OCI-LY1 (cell line): ENCODE measurements around the gene PTPRR.

Source experiments
- EZH2 ChIP-seq: fragments of 200-600 bp; sonication (generic), shearing (Covaris generic); IDR thresholded peaks from 2 replicates; pipeline ENCODE4 v1.8.0; 2017; ENCODE audit warnings: borderline replicate concordance, mixed run types, mild to moderate bottlenecking, antibody characterized with exemption, low read length, moderate library complexity, mixed read lengths
- TF ChIP-seq, protein P1 (sequence below): fragments of 200-600 bp; sonication (generic), shearing (Covaris generic); IDR thresholded peaks from 2 replicates; pipeline ENCODE4 v1.5.1; 2017; ENCODE audit warnings: mild to moderate bottlenecking, antibody characterized with exemption, low read length, moderate library complexity, mixed read lengths

DNA sequence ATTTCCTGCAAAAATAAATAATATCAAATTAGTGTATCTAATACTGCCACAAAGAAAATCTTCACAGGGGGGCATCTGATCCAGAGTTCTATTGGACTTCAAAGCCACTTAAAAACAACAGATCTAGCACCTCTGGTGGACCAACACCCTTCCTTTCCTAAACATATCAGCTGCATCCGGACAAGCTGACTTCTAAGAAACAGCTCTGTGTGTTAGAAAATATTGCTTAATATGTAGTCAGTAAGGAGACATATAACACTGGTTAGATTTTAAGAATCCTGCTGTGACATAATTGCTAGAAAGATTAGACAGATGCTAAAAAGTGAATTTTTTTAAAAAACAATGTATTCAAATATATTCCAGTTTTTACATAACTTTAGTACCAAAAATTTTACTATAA lies 222.2 kb downstream of the PTPRR start:
- TF ChIP-seq, protein P1, sequence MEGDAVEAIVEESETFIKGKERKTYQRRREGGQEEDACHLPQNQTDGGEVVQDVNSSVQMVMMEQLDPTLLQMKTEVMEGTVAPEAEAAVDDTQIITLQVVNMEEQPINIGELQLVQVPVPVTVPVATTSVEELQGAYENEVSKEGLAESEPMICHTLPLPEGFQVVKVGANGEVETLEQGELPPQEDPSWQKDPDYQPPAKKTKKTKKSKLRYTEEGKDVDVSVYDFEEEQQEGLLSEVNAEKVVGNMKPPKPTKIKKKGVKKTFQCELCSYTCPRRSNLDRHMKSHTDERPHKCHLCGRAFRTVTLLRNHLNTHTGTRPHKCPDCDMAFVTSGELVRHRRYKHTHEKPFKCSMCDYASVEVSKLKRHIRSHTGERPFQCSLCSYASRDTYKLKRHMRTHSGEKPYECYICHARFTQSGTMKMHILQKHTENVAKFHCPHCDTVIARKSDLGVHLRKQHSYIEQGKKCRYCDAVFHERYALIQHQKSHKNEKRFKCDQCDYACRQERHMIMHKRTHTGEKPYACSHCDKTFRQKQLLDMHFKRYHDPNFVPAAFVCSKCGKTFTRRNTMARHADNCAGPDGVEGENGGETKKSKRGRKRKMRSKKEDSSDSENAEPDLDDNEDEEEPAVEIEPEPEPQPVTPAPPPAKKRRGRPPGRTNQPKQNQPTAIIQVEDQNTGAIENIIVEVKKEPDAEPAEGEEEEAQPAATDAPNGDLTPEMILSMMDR = no peak
- no peak for TF ChIP-seq EZH2
